HG02588 (cell line): ENCODE data around the gene TGM5.
"Not testable (repeated sequence)": the region's sequence is repeated elsewhere in the genome, so short reads cannot be mapped to it uniquely, and the experiment has no call there.

Experiments used
- ATAC-seq: cut with Tn5 transposase; IDR thresholded peaks from one replicate; pipeline ENCODE4 v1.9.1; 2021; ENCODE audit warnings: mild to moderate bottlenecking, moderate library complexity; ENCODE audit not compliant: unreplicated experiment

Gene TGM5

GRCh38 chr15:43218908-43219706 lies 47.6 kb downstream of the TGM5 start:
- ATAC-seq: no peak

GRCh38 chr15:43215961-43216360 lies 50.8 kb downstream of the TGM5 start:
- no peak for ATAC-seq

- ATAC-seq: no peak
Measured at GRCh38 chr15:43214592-43215295, 52.0 kb downstream of the TGM5 start.

GRCh38 chr15:43214169-43214568 lies 52.6 kb downstream of the TGM5 start:
- ATAC-seq: no peak

- ATAC-seq: no peak
Measured at GRCh38 chr15:43213466-43213865, 53.3 kb downstream of the TGM5 start.

- no peak for ATAC-seq
Measured at GRCh38 chr15:43212951-43213350, 53.8 kb downstream of the TGM5 start.

GRCh38 chr15:43212299-43212698 lies 54.4 kb downstream of the TGM5 start:
- no peak for ATAC-seq

GRCh38 chr15:43211224-43211735 lies 55.4 kb downstream of the TGM5 start:
- no peak for ATAC-seq

GRCh38 chr15:43210807-43211206 lies 55.9 kb downstream of the TGM5 start:
- no peak for ATAC-seq

- ATAC-seq: no peak
Measured at GRCh38 chr15:43210172-43210745, 56.5 kb downstream of the TGM5 start.

- ATAC-seq: no peak
Measured at GRCh38 chr15:43209059-43209824, 57.5 kb downstream of the TGM5 start.

- ATAC-seq: no peak
Measured at GRCh38 chr15:43208052-43209002, 58.4 kb downstream of the TGM5 start.

- no peak for ATAC-seq
Measured at GRCh38 chr15:43207024-43207423, 59.7 kb downstream of the TGM5 start.

- ATAC-seq: no peak
Measured at GRCh38 chr15:43206054-43206453, 60.7 kb downstream of the TGM5 start.

- ATAC-seq: no peak
Measured at GRCh38 chr15:43204016-43204901, 62.5 kb downstream of the TGM5 start.

GRCh38 chr15:43199945-43200488 lies 66.7 kb downstream of the TGM5 start:
- ATAC-seq: no peak

GRCh38 chr15:43198992-43199391 lies 67.7 kb downstream of the TGM5 start:
- no peak for ATAC-seq

GRCh38 chr15:43198556-43198955 lies 68.2 kb downstream of the TGM5 start:
- not testable (repeated sequence) for ATAC-seq

- ATAC-seq: not testable (repeated sequence)
Measured at GRCh38 chr15:43197773-43198172, 69.0 kb downstream of the TGM5 start.
